Caco-2 (cell line): Measurements from ENCODE around the gene CLTB. TPM values are rescaled to one million over a fixed set of nuclear protein-coding genes. Genes with fewer than 3 reads are reported as not detected.
"Not testable (repeated sequence)": the region's sequence is repeated elsewhere in the genome, so short reads cannot be mapped to it uniquely, and the experiment has no call there.

ENCODE experiments used
- BruUV-seq: library from RNA; stranded (reverse); fragments of 400-500 nt; replicated peaks from 2 replicates; lab custom pipeline; 2021; lab: Mats Ljungman, UMichigan
- CTCF ChIA-PET: fragments of 300-600 bp; sonication (Branson Sonifier 250); formaldehyde crosslinking; loops from one replicate; lab custom pipeline; 2022; ENCODE audit warnings: antibody characterized with exemption; lab: Charles Lee
- POLR2A ChIA-PET: fragments of 300-600 bp; sonication (Branson Sonifier 250); formaldehyde crosslinking; loops from one replicate; lab custom pipeline; 2022; ENCODE audit warnings: antibody characterized with exemption; lab: Charles Lee
- DNase-seq, 2 experiments: peaks; one replicate each; pipeline versions ENCODE4 v3.0.0 to v3.0.0-alpha.2; 2020 to 2022
- H3K27me3 ChIP-seq: replicated peaks from 2 replicates; pipeline ENCODE4 v1.6.0; 2011; ENCODE audit warnings: low read length; ENCODE audit not compliant: control insufficient read depth, insufficient read depth
- H3K36me3 ChIP-seq: 2 replicates; pipeline ENCODE4 v1.5.1; 2011; ENCODE audit warnings: low read length; ENCODE audit not compliant: control insufficient read depth, insufficient read depth
- H3K4me1 ChIP-seq: fragments of 250-450 bp; sonication (Bioruptor Pico); 2 replicates; pipeline ENCODE4 v1.5.1; 2020; ENCODE audit warnings: mild to moderate bottlenecking
- H3K4me3 ChIP-seq: 2 replicates; pipeline ENCODE4 v1.5.1; 2011; ENCODE audit warnings: low read depth, mild to moderate bottlenecking, control low read depth, low read length
- H3K9me3 ChIP-seq: fragments of 250-450 bp; sonication (Bioruptor Pico); 2 replicates; pipeline ENCODE4 v1.5.1; 2020; ENCODE audit warnings: mild to moderate bottlenecking, moderate library complexity
- H3K27ac Mint-ChIP-seq: one replicate; pipeline ENCODE4 v1.8.0; 2022; ENCODE audit warnings: mixed read lengths; ENCODE audit not compliant: unreplicated experiment
- H3K27me3 Mint-ChIP-seq: one replicate; pipeline ENCODE4 v1.8.0; 2022; ENCODE audit warnings: mixed read lengths; ENCODE audit not compliant: insufficient read depth, unreplicated experiment
- H3K36me3 Mint-ChIP-seq: one replicate; pipeline ENCODE4 v1.8.0; 2022; ENCODE audit warnings: mild to moderate bottlenecking, mixed read lengths; ENCODE audit not compliant: insufficient read depth, unreplicated experiment
- H3K4me1 Mint-ChIP-seq: one replicate; pipeline ENCODE4 v1.8.0; 2022; ENCODE audit warnings: low read depth, mixed read lengths; ENCODE audit not compliant: unreplicated experiment
- H3K4me3 Mint-ChIP-seq: one replicate; pipeline ENCODE4 v1.8.0; 2022; ENCODE audit warnings: mild to moderate bottlenecking, moderate library complexity, mixed read lengths; ENCODE audit not compliant: unreplicated experiment
- H3K9me3 Mint-ChIP-seq: one replicate; pipeline ENCODE4 v1.8.0; 2022; ENCODE audit warnings: mixed read lengths; ENCODE audit not compliant: unreplicated experiment
- intact Hi-C: fragments of 100-400 bp; cut with micrococcal nuclease; formaldehyde crosslinking; loops from one replicate; pipeline ENCODE4 v1.10.0; 2022; ENCODE audit not compliant: unreplicated experiment
- total RNA-seq: library from RNA; stranded (reverse); gene quantifications from 2 replicates; pipeline ENCODE4 v1.2.3, GENCODE V29; 2022
- TF ChIP-seq, protein P1 (sequence below), 2 experiments: fragments of 200-600 bp in 1 of 2; IDR thresholded peaks; 1 replicate in 1 of 2; 2 replicates in 1 of 2; pipeline versions ENCODE4 v1.5.1 to v1.8.0; 2011 to 2022; ENCODE audit warnings: antibody characterized with exemption in 1 of 2, control low read depth in 1 of 2, inconsistent platforms in 1 of 2, low read depth in 1 of 2, low read length in 1 of 2, mild to moderate bottlenecking in 1 of 2, moderate library complexity in 1 of 2; ENCODE audit not compliant: insufficient read depth in 1 of 2, severe bottlenecking in 1 of 2, unreplicated experiment in 1 of 2

CLTB gene
- total RNA-seq, 1 experiment from 2014 or later = 78.9 TPM

DNA sequence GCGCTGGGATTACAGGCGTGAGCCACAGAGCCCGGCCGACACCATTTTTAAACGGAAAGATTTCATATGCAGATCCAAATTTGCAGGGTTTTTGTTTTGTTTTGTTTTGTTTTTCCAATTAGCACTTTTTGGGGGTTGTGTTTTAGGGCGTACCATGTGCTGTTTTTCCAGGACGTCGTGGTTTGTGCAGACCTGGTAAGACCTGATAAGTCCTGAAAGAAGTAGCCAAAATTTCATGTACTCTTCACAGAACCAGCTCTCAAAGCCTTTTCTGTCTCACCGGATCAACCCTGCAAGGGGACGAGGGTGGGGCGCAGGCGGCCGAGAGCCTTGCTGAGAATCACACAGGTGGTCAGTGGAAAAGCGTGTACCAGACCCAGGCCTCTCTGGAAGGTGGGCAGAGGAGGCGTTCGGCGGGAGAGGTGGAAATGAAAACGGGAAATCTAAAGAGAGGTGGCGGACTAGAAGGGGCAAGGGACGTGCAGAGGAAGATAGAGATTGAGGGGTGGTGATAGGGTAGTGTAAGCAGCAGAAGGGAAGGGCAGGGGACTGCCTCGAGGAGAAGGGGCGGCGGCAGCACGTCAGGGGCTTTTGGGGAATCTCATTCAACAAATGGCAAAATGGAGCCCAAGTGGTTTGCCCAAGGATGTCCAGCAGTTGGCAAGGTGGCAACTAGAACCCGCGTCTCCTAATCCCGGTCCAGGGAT, 30.7 kb upstream of the CLTB start:
- Histone ChIP-seq H3K27me3 (no peaks in the 10 kb centered on the region), H3K36me3 (no peaks in the 10 kb centered on the region), H3K4me1 (peaks cover 7% of the 10 kb centered on the region; the same call in 1 of the 2 replicates), H3K4me3 (peak overlapping the region; percentile 57), H3K9me3 (no peaks in the 10 kb centered on the region)
- TF ChIP-seq, protein P1, sequence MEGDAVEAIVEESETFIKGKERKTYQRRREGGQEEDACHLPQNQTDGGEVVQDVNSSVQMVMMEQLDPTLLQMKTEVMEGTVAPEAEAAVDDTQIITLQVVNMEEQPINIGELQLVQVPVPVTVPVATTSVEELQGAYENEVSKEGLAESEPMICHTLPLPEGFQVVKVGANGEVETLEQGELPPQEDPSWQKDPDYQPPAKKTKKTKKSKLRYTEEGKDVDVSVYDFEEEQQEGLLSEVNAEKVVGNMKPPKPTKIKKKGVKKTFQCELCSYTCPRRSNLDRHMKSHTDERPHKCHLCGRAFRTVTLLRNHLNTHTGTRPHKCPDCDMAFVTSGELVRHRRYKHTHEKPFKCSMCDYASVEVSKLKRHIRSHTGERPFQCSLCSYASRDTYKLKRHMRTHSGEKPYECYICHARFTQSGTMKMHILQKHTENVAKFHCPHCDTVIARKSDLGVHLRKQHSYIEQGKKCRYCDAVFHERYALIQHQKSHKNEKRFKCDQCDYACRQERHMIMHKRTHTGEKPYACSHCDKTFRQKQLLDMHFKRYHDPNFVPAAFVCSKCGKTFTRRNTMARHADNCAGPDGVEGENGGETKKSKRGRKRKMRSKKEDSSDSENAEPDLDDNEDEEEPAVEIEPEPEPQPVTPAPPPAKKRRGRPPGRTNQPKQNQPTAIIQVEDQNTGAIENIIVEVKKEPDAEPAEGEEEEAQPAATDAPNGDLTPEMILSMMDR (IDR thresholded peaks at IDR 0.05; ENCODE audit: insufficient read depth in 1 of 2, low read depth in 1 of 2, low read length in 1 of 2, severe bottlenecking in 1 of 2, unreplicated experiment in 1 of 2) = no peak
- BruUV-seq = no TSS peak
- Mint-ChIP-seq H3K27ac (peak overlapping the region; percentile 91), H3K36me3 (peaks cover 23% of the 10 kb centered on the region), H3K27me3 (no peaks in the 10 kb centered on the region), H3K4me3 (peak overlapping the region; percentile 86), H3K4me1 (no peaks in the 10 kb centered on the region), H3K9me3 (no peaks in the 10 kb centered on the region)
- ChIA-PET CTCF (interaction anchor here (0.6 to 1.8 kb wide), 24 partner anchors 11 to 717 kb away, joined by 3 to 24 read pairs (median 4); partner anchors contain the start of genes CLTB and RNF44), POLR2A (interaction anchor here (0.6 to 2.1 kb wide), 10 partner anchors 19 to 979 kb away, joined by 3 to 23 read pairs (median 5); partner anchors contain the start of genes CLTB, GRK6, KIAA1191 and RNF44)
- intact Hi-C loops = no loop called here
- peak in 1 of 2 experiments; percentile 24 for DNase-seq

DNA sequence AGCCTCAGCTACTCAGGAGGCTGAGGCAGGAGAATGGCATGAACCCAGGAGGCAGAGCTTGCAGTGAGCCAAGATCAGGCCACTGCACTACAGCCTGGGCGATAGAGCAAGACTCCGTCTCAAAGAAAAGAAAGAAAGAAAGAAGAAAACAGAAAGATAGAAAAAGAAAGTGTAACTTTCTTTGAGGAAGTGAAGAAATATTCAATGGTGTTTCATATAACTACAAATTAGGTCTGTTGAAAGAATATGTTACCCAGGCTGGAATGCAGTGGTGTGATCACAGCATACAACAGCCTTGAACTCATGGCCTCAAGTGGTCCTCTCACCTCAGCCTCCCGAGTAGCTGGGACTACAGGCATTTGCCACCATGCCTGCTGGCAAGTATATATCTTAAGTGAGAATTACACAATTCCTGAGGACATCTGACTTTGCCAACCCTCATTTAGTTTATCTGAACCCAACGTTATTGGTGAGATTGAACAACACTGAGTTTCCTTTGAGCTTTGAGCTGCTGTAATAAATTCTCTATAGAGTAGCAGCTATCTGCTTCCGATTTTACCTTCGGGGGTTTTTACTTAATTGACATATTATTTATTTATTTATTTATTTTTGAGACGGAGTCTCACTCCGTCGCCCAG, 29.8 kb upstream of the CLTB start:
- Histone ChIP-seq H3K36me3 (no peaks in the 10 kb centered on the region), H3K4me1 (peaks cover 6% of the 10 kb centered on the region; the same call in 1 of the 2 replicates), H3K9me3 (no peaks in the 10 kb centered on the region), H3K27me3 (no peaks in the 10 kb centered on the region), H3K4me3 (no peak overlapping the region)
- intact Hi-C loops = no loop called here
- no TSS peak for BruUV-seq
- Mint-ChIP-seq H3K36me3 (peaks cover 19% of the 10 kb centered on the region), H3K27me3 (no peaks in the 10 kb centered on the region), H3K27ac (no peak overlapping the region), H3K4me1 (no peaks in the 10 kb centered on the region), H3K4me3 (peak overlapping the region; percentile 27), H3K9me3 (no peaks in the 10 kb centered on the region)
- TF ChIP-seq, protein P1 (IDR thresholded peaks at IDR 0.05; ENCODE audit: insufficient read depth in 1 of 2, low read depth in 1 of 2, low read length in 1 of 2, severe bottlenecking in 1 of 2, unreplicated experiment in 1 of 2) = no peak
- CTCF ChIA-PET = interaction anchor here (0.6 to 0.8 kb wide), 2 partner anchors 12 to 132 kb away, joined by 3 to 4 read pairs; no protein-coding TSS in a partner anchor
- POLR2A ChIA-PET = no interaction called here
- no peak for DNase-seq

DNA sequence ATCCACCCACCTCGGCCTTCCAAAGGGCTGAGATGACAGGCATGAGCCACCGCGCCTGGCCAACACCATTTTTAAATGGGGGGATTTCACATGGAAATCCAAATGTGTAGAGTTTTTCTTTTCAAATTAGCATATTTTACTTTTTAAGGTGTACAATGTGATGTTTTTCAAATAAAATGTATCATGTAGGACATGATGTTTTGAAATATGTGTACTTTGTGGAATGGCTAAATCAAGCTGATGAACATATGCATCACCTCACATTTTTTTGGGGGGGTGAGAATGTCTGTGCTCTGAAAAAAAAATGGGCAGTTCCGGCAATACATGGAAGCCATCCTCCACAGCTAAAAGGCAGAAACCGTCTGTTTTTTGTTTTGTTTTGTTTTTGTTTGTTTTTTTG, 28.4 kb upstream of the CLTB start:
- no peaks in the 10 kb centered on the region for H3K27me3 Mint-ChIP-seq
- peaks cover 11% of the 10 kb centered on the region for H3K4me1 ChIP-seq
- no peaks in the 10 kb centered on the region for H3K9me3 ChIP-seq
- H3K4me3 ChIP-seq = no peak overlapping the region
- no peaks in the 10 kb centered on the region for H3K9me3 Mint-ChIP-seq
- DNase-seq = no peak
- no peak overlapping the region for H3K4me3 Mint-ChIP-seq
- H3K36me3 ChIP-seq = no peaks in the 10 kb centered on the region
- H3K4me1 Mint-ChIP-seq = peaks cover 7% of the 10 kb centered on the region
- POLR2A ChIA-PET = no interaction called here
- TF ChIP-seq, protein P1 (IDR thresholded peaks at IDR 0.05; ENCODE audit: insufficient read depth in 1 of 2, low read depth in 1 of 2, low read length in 1 of 2, severe bottlenecking in 1 of 2, unreplicated experiment in 1 of 2) = no peak
- no TSS peak for BruUV-seq
- CTCF ChIA-PET = no interaction called here
- peaks cover 18% of the 10 kb centered on the region for H3K36me3 Mint-ChIP-seq
- intact Hi-C loops = no loop called here
- H3K27ac Mint-ChIP-seq = no peak overlapping the region
- H3K27me3 ChIP-seq = no peaks in the 10 kb centered on the region

DNA sequence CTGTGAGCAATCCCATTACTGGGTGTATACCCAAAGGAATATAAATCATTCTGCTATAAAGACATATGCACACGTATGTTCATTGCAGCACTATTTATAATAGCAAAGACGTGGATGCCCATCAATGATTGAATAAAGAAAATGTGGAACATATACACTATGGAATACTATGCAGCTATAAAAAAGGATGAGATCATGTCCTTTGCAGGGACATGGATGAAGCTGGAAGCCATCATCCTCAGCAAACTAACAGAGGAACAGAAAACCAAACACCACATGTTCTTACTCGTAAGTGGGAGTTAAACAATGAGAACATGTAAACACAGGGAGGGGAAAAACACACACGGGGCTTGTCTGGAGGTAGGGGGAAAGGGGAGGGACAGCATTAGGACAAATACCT, 26.6 kb upstream of the CLTB start:
- H3K4me3 Mint-ChIP-seq, CTCF ChIA-PET, H3K27me3 ChIP-seq, H3K27me3 Mint-ChIP-seq, H3K4me3 ChIP-seq, BruUV-seq, H3K36me3 ChIP-seq, H3K27ac Mint-ChIP-seq, H3K9me3 Mint-ChIP-seq, H3K36me3 Mint-ChIP-seq, H3K9me3 ChIP-seq, DNase-seq, intact Hi-C loops, POLR2A ChIA-PET: not testable (repeated sequence)
- peaks cover 11% of the 10 kb centered on the region for H3K4me1 ChIP-seq
- H3K4me1 Mint-ChIP-seq = peaks cover 12% of the 10 kb centered on the region
